COLO668 (cell line): Measurements from ENCODE around the gene TTC31.
"Not testable (repeated sequence)": the region's sequence is repeated elsewhere in the genome, so short reads cannot be mapped to it uniquely, and the experiment has no call there.

ENCODE experiments used
- DNase-seq: peaks from one replicate; lab custom pipeline; 2025; ENCODE audit not compliant: unreplicated experiment; lab: John Stamatoyannopoulos, UW

TTC31 gene

GRCh38 chr2:74457129-74457548 is 25.7 kb upstream of the TTC31 start:
- DNase-seq = no peak

DNA sequence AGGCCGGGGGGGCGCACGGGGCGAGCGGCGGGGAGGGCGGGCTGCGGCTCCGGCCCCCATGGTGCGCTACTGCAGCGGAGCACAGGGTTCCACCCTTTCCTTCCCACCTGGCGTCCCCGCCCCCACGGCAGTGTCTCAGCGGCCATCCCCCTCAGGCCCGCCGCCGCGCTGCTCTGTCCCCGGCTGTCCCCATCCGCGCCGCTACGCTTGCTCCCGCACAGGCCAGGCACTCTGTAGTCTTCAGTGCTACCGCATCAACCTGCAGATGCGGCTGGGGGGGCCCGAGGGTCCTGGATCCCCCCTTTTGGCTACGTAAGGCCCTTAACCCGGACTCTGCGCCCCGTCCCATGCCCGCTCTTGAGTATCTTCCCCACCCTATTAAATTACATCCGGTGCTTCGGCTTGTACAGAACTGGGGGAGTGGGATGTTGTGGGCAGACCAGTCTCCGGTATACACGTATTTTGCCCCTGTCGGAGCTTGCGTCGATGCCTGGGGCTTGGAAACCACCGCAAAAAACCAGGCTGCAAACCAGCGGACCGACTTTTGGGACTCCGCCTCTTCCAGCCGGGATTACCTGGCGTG is 25.2 kb upstream of the TTC31 start:
- DNase-seq = peak; percentile 91

DNA sequence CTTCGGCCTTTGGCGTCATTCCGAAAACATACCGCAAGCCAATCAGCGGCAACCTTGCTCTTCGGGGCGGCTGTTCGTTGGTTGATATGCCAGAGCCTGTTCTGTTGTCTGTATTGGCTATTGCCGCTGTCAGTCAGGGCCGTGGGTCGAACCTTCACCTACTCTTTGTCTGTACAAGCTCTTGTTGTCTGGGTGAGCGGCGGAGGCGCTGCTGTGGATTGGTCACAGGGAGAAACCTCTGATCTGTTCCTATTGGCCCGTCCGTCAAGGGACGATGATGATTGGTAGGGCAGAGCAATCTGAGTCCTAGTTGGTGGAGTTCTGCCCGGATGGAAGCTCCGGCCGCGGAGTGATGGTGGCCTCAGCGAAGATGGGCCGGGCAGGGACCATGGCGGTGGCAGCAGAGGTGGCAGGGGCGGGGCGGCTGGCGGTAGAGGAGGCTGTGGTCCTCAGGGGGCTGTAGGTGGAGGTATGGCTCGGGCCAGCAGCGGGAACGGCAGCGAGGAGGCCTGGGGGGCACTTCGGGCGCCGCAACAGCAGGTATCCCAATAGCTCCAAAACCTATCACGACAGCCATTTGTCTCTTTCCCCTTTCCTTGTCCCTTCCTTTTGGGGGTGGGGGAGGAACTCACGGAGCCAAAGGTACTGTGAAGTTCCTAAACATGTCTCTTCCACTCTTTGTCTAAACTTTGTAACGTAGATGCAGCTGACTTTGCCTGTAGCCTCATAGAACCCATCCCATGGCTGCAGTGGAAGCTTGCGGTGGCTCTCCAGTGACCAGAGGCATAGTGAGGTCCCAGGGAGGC is 24.5 kb upstream of the TTC31 start, which contains the start of gene WBP1:
WBP1 (plus strand) TSS at position 307 of the 806 bp plus-strand sequence; CDS start at position 472, 165 bp downstream.
- peak; percentile 99 for DNase-seq

DNA sequence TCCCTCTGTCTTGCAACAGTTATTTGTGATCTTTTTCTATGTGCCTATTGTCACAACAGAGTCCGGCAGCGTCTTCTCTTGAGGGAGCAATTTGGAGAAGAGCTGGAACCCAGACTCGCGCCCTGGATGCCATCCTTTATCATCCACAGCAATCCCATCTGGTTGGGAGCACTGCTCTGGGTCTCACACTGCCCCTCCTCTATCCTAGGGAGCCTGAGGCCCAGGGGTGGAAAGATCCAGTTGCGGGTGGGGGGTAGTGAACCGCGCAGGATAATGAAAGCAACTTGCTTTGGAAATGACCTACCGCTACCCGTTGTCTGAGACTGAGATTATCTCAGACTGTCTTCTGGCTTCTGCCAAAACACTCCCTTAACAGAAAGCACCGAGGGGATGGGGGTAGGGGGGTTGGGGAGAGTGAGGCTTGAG is 23.9 kb upstream of the TTC31 start:
- DNase-seq = no peak

GRCh38 chr2:74459503-74460118 is 23.3 kb upstream of the TTC31 start:
- not testable (repeated sequence) for DNase-seq

DNA sequence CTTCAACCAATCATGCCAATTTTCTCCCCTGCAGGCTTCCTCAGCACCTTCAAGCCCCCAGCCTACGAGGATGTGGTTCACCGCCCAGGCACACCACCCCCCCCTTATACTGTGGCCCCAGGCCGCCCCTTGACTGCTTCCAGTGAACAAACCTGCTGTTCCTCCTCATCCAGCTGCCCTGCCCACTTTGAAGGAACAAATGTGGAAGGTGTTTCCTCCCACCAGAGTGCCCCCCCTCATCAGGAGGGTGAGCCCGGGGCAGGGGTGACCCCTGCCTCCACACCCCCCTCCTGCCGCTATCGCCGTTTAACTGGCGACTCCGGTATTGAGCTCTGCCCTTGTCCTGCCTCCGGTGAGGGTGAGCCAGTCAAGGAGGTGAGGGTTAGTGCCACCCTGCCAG is 22.7 kb upstream of the TTC31 start:
- not testable (repeated sequence) for DNase-seq

GRCh38 chr2:74461187-74462053 is 21.5 kb upstream of the TTC31 start:
- no peak for DNase-seq

- no peak for DNase-seq
Measured at GRCh38 chr2:74462054-74462785, 20.7 kb upstream of the TTC31 start.

DNA sequence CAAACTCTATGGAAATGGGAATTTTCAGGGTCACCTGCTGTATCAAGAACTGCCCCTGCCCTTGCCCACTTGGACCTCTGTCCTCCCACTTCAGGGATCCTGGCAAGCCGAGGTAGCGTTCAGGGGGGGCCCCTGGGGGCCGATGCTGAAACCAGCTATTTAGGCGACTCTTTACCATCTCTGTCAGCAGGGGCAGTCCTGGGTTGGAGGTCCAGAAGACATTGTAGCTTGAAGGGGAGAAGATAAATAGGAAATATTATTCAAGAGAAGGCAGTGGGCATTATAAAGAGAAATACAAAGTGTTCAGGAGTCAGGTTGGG is 20.1 kb upstream of the TTC31 start:
- no peak for DNase-seq

GRCh38 chr2:74464406-74464805 is 18.5 kb upstream of the TTC31 start:
- DNase-seq = peak; percentile 25

GRCh38 chr2:74470742-74471141 is 12.1 kb upstream of the TTC31 start:
- DNase-seq = not testable (repeated sequence)

DNA sequence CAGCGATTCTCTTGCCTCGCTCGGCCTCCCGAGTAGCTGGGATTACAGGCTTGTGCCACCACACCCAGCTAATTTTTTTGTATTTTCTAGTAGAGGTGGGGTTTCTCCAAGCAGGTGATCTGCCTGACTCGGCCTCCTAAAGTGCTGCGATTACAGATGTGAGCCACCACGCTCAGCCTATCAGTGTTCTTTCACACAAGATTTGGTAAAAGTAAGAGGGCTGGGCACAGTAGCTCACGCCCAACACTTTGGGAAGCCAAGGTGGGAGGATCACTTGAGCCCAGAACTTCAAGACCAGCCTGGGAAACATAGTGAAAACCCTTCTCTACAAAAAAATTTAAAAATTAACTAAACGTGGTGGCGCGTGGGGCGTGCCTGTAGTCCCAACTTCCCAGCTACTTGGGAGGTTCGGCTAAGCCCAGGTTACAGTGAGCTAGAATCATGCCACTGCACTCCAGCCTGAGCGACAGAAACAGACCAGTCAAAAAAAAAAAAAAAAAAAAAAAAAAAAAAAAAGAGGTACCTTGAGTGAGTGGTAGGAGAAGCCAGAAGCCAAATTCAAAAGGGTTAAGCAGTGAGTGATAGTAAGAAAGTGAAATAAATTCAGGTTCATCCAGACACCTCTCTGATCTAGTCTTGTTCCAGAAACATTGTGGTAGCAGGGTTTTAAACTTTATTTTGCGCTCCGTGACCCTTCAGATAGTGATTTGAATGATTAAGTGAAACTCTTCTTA is 11.4 kb upstream of the TTC31 start:
- DNase-seq = no peak

DNA sequence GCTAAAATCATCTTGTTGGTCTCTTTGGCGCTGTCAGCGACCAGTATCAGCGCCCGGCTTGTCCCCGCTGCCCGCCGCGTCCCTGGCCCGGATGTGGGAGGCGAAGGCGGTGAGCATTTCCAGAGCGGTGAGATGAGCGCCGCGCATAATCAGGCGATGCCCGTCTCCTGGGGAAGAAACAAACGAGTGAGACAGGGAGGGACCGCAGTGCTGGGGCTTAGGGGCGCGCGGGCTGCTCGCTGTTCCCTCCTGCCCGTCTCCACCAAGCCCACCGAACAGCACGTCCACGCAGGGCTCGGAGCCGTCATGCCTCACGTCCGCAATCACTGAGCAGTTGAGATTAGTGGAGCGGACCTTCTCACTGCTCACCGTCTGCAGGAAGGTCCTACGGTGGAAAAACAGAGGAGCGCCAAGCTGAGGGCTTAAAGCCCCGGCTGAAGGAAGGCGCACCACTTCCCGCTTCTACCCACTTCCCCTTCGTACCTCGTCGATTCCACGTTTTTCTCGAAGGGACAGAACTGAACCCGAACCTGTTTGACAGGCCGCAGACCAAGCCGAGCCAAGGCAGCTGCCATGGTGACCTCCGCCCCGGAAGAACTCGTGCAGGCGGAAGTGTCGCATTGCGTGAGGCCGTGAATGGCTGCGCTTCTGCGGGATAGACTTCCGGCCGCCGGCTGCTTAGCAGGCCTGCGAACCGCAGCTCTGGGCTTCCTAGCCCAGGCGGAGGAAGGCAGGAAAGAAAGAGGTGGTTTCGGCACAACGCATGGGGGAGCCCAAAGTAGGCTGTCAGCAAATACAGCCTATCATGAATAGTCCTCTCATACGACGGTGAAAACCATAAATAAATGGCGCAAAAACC is 10.6 kb upstream of the TTC31 start, which contains the start of gene MRPL53:
MRPL53 (minus strand) TSS at position 595 of the 859 bp plus-strand sequence; CDS start at position 575, 20 bp downstream.
- peak; percentile 95 for DNase-seq

DNA sequence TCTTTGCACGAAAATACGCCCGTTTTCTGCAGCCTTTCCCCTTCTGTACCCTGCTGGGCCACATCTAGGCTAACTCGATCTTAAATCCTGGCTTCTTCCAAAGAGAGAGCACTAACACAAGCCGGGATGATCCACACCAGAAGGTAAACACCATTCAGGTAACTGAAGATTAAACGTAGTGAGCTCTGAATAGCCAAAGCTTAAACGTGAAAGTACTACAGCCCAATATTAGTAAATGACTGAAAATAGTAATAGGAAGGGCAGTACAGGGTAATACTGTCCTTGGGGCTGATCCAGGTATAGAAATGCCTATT is 10.0 kb upstream of the TTC31 start:
- DNase-seq = no peak

GRCh38 chr2:74474481-74474880 is 8.4 kb upstream of the TTC31 start:
- DNase-seq = no peak

DNA sequence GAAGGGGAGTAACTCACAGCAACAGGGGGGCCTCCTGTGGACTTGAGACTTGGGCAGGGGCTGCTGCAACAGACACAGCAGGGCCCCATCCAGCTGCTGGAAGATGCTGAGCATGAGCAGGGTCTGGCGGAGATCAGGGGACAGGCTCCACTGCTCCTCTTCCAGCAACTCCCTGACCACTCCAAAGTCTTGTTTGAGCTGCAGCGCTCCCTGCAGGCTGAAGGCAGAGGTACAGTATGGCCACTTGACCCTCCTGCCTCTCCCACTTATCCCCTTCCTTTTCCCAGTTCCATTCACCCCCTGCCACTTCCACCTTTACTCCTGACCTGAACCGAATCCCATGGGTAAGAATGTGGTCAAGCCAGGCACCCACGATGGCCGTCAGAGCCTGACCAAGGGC is 8.0 kb upstream of the TTC31 start:
- peak; percentile 15 for DNase-seq

- no peak for DNase-seq
Measured at GRCh38 chr2:74481431-74481830, 1.4 kb upstream of the TTC31 start.

GRCh38 chr2:74481961-74482800 is 700 bp upstream of the TTC31 start:
- DNase-seq = peak; percentile 73
